A549 (cell line): ENCODE data around the gene HNRNPM. TPM values are rescaled to one million over a fixed set of nuclear protein-coding genes. Genes with fewer than 3 reads are reported as not detected.

Source experiments
- ATAC-seq, 2 experiments: fragments of 200-7000 bp in 1 of 2; fragments of >200 bp in 1 of 2; cut with Nextera tagmentation in 1 of 2; cut with Tn5 transposase in 1 of 2; 3 replicates each; pipeline versions ENCODE4 v1.8.0 to v1.9.1; 2018 to 2020; ENCODE audit warnings: mild to moderate bottlenecking in 1 of 2, moderate library complexity in 1 of 2
- CTCF ChIA-PET: fragments of 300-600 bp; sonication (Branson Sonifier 250); formaldehyde crosslinking; extraction: SDS; loops from one replicate; lab custom pipeline; 2021; ENCODE audit warnings: antibody characterized with exemption, inconsistent platforms; lab: Yijun Ruan, JAX
- POLR2A ChIA-PET: fragments of 350-600 bp; formaldehyde crosslinking; extraction: SDS; loops from one replicate; lab custom pipeline; 2021; ENCODE audit warnings: antibody characterized with exemption, inconsistent platforms; lab: Yijun Ruan, JAX
- DNase-seq, 2 experiments: peaks; one replicate each; pipeline versions ENCODE4 v3.0.0 to v3.0.0-alpha.2; 2011 to 2016; ENCODE audit warnings: low read depth in 1 of 2, low spot score in 1 of 2
- FAIRE-seq: peaks from 2 replicates; lab custom pipeline; 2011; peaks lifted over from hg19 to GRCh38; lab: Jason Lieb, UNC
- H3K27ac ChIP-seq, 2 experiments: fragments of >200 bp; sonication (Bioruptor Twin); formaldehyde crosslinking; 3 replicates each; pipeline ENCODE4 v1.5.1; 2016 to 2017
- H3K4me1 ChIP-seq: fragments of >200 bp; sonication (Bioruptor Twin); formaldehyde crosslinking; 3 replicates; pipeline ENCODE4 v1.6.1; 2016
- H3K4me2 ChIP-seq: fragments of >200 bp; sonication (Bioruptor Twin); formaldehyde crosslinking; 3 replicates; pipeline ENCODE4 v1.6.1; 2016
- H3K4me3 ChIP-seq: fragments of >200 bp; sonication (Bioruptor Twin); formaldehyde crosslinking; 3 replicates; pipeline ENCODE4 v1.5.1; 2016
- H3K9me3 ChIP-seq: fragments of >200 bp; sonication (Bioruptor Twin); formaldehyde crosslinking; 3 replicates; pipeline ENCODE4 v1.6.1; 2016
- FOSB ChIP-seq: fragments of 250-450 bp; sonication (Bioruptor Pico); IDR thresholded peaks from 2 replicates; pipeline ENCODE4 v1.5.0; 2020; ENCODE audit warnings: mild to moderate bottlenecking, moderate library complexity
- FOSL2 ChIP-seq, 2 experiments: fragments of 450-650 bp in 1 of 2; fragments of >200 bp in 1 of 2; sonication (Bioruptor Twin) in 1 of 2; formaldehyde crosslinking; IDR thresholded peaks; 2 replicates each; pipeline versions ENCODE4 v1.5.0 to v1.6.1; 2016 to 2020; ENCODE audit warnings: mild to moderate bottlenecking in 1 of 2, moderate library complexity in 1 of 2
- FOXS1 ChIP-seq: fragments of 250-450 bp; sonication (Bioruptor Pico); IDR thresholded peaks from 2 replicates; pipeline ENCODE4 v1.5.0; 2020; ENCODE audit warnings: mild to moderate bottlenecking, moderate library complexity
- GATA3 ChIP-seq: IDR thresholded peaks from 2 replicates; pipeline ENCODE4 v1.6.1; 2012; ENCODE audit warnings: borderline replicate concordance
- HES2 ChIP-seq: fragments of >200 bp; sonication (Bioruptor Twin); formaldehyde crosslinking; IDR thresholded peaks from 2 replicates; pipeline ENCODE4 v1.6.1; 2016
- HMGXB4 ChIP-seq: fragments of 250-450 bp; sonication (Bioruptor Pico); IDR thresholded peaks from 2 replicates; pipeline ENCODE4 v1.5.0; 2021; ENCODE audit warnings: mild to moderate bottlenecking, moderate library complexity, borderline replicate concordance
- KDM1A ChIP-seq: fragments of 200-600 bp; sonication (generic); IDR thresholded peaks from 2 replicates; pipeline ENCODE4 v1.6.1; 2016; ENCODE audit warnings: low read depth, mild to moderate bottlenecking
- POLR2A ChIP-seq: IDR thresholded peaks from 2 replicates; pipeline ENCODE4 v1.6.1; 2012; ENCODE audit warnings: mild to moderate bottlenecking, low read length
- REST ChIP-seq: fragments of 200-600 bp; sonication (generic); IDR thresholded peaks from 2 replicates; pipeline ENCODE4 v1.6.1; 2016; ENCODE audit warnings: antibody characterized with exemption, mild to moderate bottlenecking, moderate library complexity
- RFX5 ChIP-seq: fragments of 450-650 bp; IDR thresholded peaks from 2 replicates; pipeline ENCODE4 v1.7.1; 2014; ENCODE audit warnings: antibody characterized with exemption, mild to moderate bottlenecking, moderate library complexity
- TP53 ChIP-seq: fragments of 250-450 bp; sonication (Bioruptor Pico); IDR thresholded peaks from 2 replicates; pipeline ENCODE4 v1.5.0; 2021; ENCODE audit warnings: mild to moderate bottlenecking, moderate library complexity
- WGBS: methylation state at CpG from one replicate; pipeline ENCODE4 v1.1.6; 2017; ENCODE audit errors: missing lambda C conversion rate; 5-methylcytosine and 5-hydroxymethylcytosine counted together
- polyA plus RNA-seq, 4 experiments: library from polyadenylated mRNA; depleted of rRNA in 3 of 4; stranded (reverse); fragments of >200 nt; fragmentation: RNase III in 1 of 4; extraction: RNeasy Plus Mini Kit Qiagen cat#74134 plus additional on column Dnase treatment in 1 of 4; gene quantifications; 2 replicates in 3 of 4; 3 replicates in 1 of 4; pipeline ENCODE4 v1.2.3, GENCODE V29; 2011 to 2017
- TF ChIP-seq, protein P1 (sequence below): IDR thresholded peaks from 2 replicates; pipeline ENCODE4 v1.6.1; 2012
- TF ChIP-seq, protein P2 (sequence below): fragments of >200 bp; sonication (Bioruptor Twin); formaldehyde crosslinking; IDR thresholded peaks from 3 replicates; pipeline ENCODE4 v1.5.1; 2016

The HNRNPM gene
- polyA plus RNA-seq, 2 of the 4 experiments (the other 2 are of a cell fraction) = 168 to 352 TPM

- TF ChIP-seq HMGXB4 (CRISPR knock-in tag) = no peak
- TF ChIP-seq FOSB (CRISPR knock-in tag) = no peak
Measured at GRCh38 chr19:8510589-8511115, 65.9 kb downstream of the HNRNPM start (continued).

DNA sequence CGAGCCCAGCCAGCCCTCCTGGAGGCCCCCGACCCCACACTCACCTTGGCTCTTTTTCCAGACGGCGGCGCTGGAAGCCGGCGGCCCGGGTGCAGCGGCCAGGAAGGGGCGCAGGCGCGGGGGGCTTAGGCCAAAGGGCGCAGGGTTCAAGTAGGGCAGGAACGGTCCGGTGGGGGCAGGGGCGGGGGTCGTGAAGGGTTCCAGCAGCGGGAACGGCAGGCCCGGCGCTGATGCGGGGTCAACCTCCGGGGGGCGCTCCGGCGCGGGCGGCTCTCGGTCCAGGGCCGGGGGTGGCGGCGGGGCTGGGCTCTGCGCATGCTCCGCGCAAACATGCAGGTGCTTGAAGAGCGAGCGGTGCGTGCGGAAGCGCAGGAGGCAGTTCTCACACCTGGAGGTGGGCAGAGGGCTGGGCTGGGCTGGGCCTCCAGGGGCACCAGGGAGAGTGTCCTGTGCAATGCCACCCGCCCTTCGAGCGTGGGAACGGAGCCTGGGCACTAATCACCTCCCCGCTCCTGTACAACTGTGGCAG lies 66.9 kb downstream of the HNRNPM start:
- H3K27ac ChIP-seq = peak overlapping the region in 1 of 2 experiments; percentile 99; a peak in 2 of 6 replicates
- POLR2A ChIA-PET = no interaction called here

More for the DNA sequence above, 66.9 kb downstream of the HNRNPM start:
- Histone ChIP-seq H3K9me3 (no peaks in the 10 kb centered on the region), H3K4me3 (no peak overlapping the region), H3K4me2 (0 out of 3 replicates have a peak overlapping the region, but pooled peaks have one; percentile 1), H3K4me1 (peaks cover 18% of the 10 kb centered on the region)
- no peak for FAIRE-seq
- no peak for TF ChIP-seq FOSL2 (IDR thresholded peaks at IDR 0.05)
- no peak for TF ChIP-seq FOSL2 (CRISPR knock-in tag; IDR thresholded peaks at IDR 0.05)
- TF ChIP-seq, protein P1, sequence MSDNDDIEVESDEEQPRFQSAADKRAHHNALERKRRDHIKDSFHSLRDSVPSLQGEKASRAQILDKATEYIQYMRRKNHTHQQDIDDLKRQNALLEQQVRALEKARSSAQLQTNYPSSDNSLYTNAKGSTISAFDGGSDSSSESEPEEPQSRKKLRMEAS = no peak
- no peak for TF ChIP-seq RFX5
- no peak for TF ChIP-seq GATA3
- TF ChIP-seq TP53 (CRISPR knock-in tag) = no peak
- TF ChIP-seq REST = no peak
- TF ChIP-seq, protein P2, sequence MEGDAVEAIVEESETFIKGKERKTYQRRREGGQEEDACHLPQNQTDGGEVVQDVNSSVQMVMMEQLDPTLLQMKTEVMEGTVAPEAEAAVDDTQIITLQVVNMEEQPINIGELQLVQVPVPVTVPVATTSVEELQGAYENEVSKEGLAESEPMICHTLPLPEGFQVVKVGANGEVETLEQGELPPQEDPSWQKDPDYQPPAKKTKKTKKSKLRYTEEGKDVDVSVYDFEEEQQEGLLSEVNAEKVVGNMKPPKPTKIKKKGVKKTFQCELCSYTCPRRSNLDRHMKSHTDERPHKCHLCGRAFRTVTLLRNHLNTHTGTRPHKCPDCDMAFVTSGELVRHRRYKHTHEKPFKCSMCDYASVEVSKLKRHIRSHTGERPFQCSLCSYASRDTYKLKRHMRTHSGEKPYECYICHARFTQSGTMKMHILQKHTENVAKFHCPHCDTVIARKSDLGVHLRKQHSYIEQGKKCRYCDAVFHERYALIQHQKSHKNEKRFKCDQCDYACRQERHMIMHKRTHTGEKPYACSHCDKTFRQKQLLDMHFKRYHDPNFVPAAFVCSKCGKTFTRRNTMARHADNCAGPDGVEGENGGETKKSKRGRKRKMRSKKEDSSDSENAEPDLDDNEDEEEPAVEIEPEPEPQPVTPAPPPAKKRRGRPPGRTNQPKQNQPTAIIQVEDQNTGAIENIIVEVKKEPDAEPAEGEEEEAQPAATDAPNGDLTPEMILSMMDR = no peak
- no peak for TF ChIP-seq KDM1A
- no peak for TF ChIP-seq FOSB (CRISPR knock-in tag)
- TF ChIP-seq FOXS1 (CRISPR knock-in tag) = no peak
- no peak for TF ChIP-seq HES2
- TF ChIP-seq POLR2A = no peak
- ATAC-seq = no peak
- 89% methylated on average over 18 of the region's 45 CpGs for WGBS
- no peak for DNase-seq
- CTCF ChIA-PET = no interaction called here
